H9 (cell line): ENCODE data around the gene ATP5MC2. TPM values are rescaled to one million over a fixed set of nuclear protein-coding genes. Genes with fewer than 3 reads are reported as not detected.
A peak's percentile ranks its signal among the peaks of the same experiment; 100 is the strongest.

Experiments
- DNase-seq: peaks from one replicate; pipeline ENCODE4 v3.0.0-alpha.2; 2017
- H2AFZ ChIP-seq: one replicate; pipeline ENCODE4 v1.6.1; 2013; ENCODE audit warnings: mild to moderate bottlenecking, low read length, control low read depth, moderate library complexity
- H2AK5ac ChIP-seq: 2 replicates; pipeline ENCODE4 v1.6.1; 2013; ENCODE audit warnings: low read length, control low read depth, mixed read lengths; ENCODE audit not compliant: insufficient read length
- H2BK120ac ChIP-seq: one replicate; pipeline ENCODE4 v1.6.1; 2013; ENCODE audit warnings: low read depth, mild to moderate bottlenecking, low read length, control low read depth, inconsistent platforms; ENCODE audit not compliant: poor library complexity, severe bottlenecking
- H2BK12ac ChIP-seq: 2 replicates; pipeline ENCODE4 v1.6.1; 2013; ENCODE audit warnings: low read length, control low read depth, mixed read lengths, low read depth; ENCODE audit not compliant: insufficient read length
- H2BK15ac ChIP-seq: 2 replicates; pipeline ENCODE4 v1.6.1; 2013; ENCODE audit warnings: low read depth, low read length, control low read depth
- H2BK20ac ChIP-seq: one replicate; pipeline ENCODE4 v1.6.1; 2013; ENCODE audit warnings: low read depth, mild to moderate bottlenecking, low read length, control low read depth, inconsistent platforms; ENCODE audit not compliant: poor library complexity, severe bottlenecking
- H2BK5ac ChIP-seq: 2 replicates; pipeline ENCODE4 v1.6.1; 2013; ENCODE audit warnings: low read length, control low read depth, mixed read lengths; ENCODE audit not compliant: insufficient read length
- H3K14ac ChIP-seq: 2 replicates; pipeline ENCODE4 v1.6.1; 2013; ENCODE audit warnings: low read length, control low read depth; ENCODE audit not compliant: insufficient read depth
- H3K18ac ChIP-seq: 2 replicates; pipeline ENCODE4 v1.6.1; 2013; ENCODE audit warnings: low read depth, mild to moderate bottlenecking, mixed read lengths, low read length, control low read depth; ENCODE audit not compliant: insufficient read length
- H3K23ac ChIP-seq: 2 replicates; pipeline ENCODE4 v1.6.1; 2013; ENCODE audit warnings: low read length, control low read depth, mixed read lengths, low read depth; ENCODE audit not compliant: insufficient read length
- H3K23me2 ChIP-seq: 2 replicates; pipeline ENCODE4 v1.6.1; 2013; ENCODE audit warnings: low read depth, mild to moderate bottlenecking, mixed read lengths, low read length, control low read depth; ENCODE audit not compliant: insufficient read length, poor library complexity, severe bottlenecking
- H3K27ac ChIP-seq: 2 replicates; pipeline ENCODE4 v1.5.1; 2013; ENCODE audit warnings: low read length, control low read depth, mixed read lengths, low read depth; ENCODE audit not compliant: insufficient read length
- H3K27me3 ChIP-seq: 2 replicates; pipeline ENCODE4 v1.6.1; 2013; ENCODE audit warnings: low read length, control low read depth, inconsistent platforms; ENCODE audit not compliant: insufficient read depth
- H3K4ac ChIP-seq: 2 replicates; pipeline ENCODE4 v1.6.1; 2013; ENCODE audit warnings: low read depth, mild to moderate bottlenecking, control low read depth, inconsistent platforms, low read length, moderate library complexity
- H3K4me1 ChIP-seq: 2 replicates; pipeline ENCODE4 v1.6.1; 2013; ENCODE audit warnings: low read length, control low read depth, inconsistent platforms; ENCODE audit not compliant: insufficient read depth
- H3K4me2 ChIP-seq: 2 replicates; pipeline ENCODE4 v1.6.1; 2013; ENCODE audit warnings: low read length, control low read depth, mixed read lengths; ENCODE audit not compliant: insufficient read length, insufficient read depth
- H3K56ac ChIP-seq: 2 replicates; pipeline ENCODE4 v1.6.1; 2013; ENCODE audit warnings: low read depth, mild to moderate bottlenecking, mixed read lengths, low read length, control low read depth; ENCODE audit not compliant: insufficient read length
- H3K79me1 ChIP-seq: 2 replicates; pipeline ENCODE4 v1.6.1; 2013; ENCODE audit warnings: low read depth, mild to moderate bottlenecking, moderate library complexity, low read length, control low read depth, inconsistent platforms; ENCODE audit not compliant: insufficient read depth, poor library complexity, severe bottlenecking
- H3K79me2 ChIP-seq: 2 replicates; pipeline ENCODE4 v1.6.1; 2013; ENCODE audit warnings: low read length, control low read depth, inconsistent platforms; ENCODE audit not compliant: insufficient read depth
- H3K9ac ChIP-seq: 2 replicates; pipeline ENCODE4 v1.6.1; 2013; ENCODE audit warnings: low read length, control low read depth, mixed read lengths; ENCODE audit not compliant: insufficient read length; ENCODE audit errors: extremely low read depth
- H3K9me3 ChIP-seq: one replicate; pipeline ENCODE4 v1.6.1; 2013; ENCODE audit warnings: low read depth, low read length, inconsistent platforms; ENCODE audit not compliant: control insufficient read depth
- H3T11ph ChIP-seq: one replicate; pipeline ENCODE4 v1.6.1; 2013; ENCODE audit warnings: mild to moderate bottlenecking, low read length, control low read depth, inconsistent platforms
- H4K20me1 ChIP-seq: one replicate; pipeline ENCODE4 v1.6.1; 2013; ENCODE audit not compliant: control insufficient read depth, insufficient read length, insufficient read depth
- H4K5ac ChIP-seq: 2 replicates; pipeline ENCODE4 v1.6.1; 2013; ENCODE audit warnings: low read depth, mild to moderate bottlenecking, mixed read lengths, low read length, control low read depth; ENCODE audit not compliant: insufficient read length
- H4K8ac ChIP-seq: replicated peaks from 2 replicates; pipeline ENCODE4 v1.6.1; 2013; ENCODE audit warnings: low read length, control low read depth, mixed read lengths, low read depth; ENCODE audit not compliant: insufficient read length
- H4K91ac ChIP-seq: 2 replicates; pipeline ENCODE4 v1.6.1; 2013; ENCODE audit warnings: low read depth, mild to moderate bottlenecking, moderate library complexity, mixed read lengths, low read length, control low read depth; ENCODE audit not compliant: insufficient read length
- H3K27ac Mint-ChIP-seq, 3 experiments: 2 replicates in 2 of 3; 3 replicates in 1 of 3; pipeline ENCODE4 v1.8.0; 2020 to 2021; ENCODE audit warnings: mixed read lengths in 3 of 3, mild to moderate bottlenecking in 1 of 3, moderate library complexity in 1 of 3
- H3K27me3 Mint-ChIP-seq: 2 replicates; pipeline ENCODE4 v1.8.0; 2021; ENCODE audit warnings: low read depth, mild to moderate bottlenecking, moderate library complexity, mixed read lengths
- H3K36me3 Mint-ChIP-seq, 3 experiments: 2 replicates in 2 of 3; 3 replicates in 1 of 3; pipeline ENCODE4 v1.8.0; 2020 to 2021; ENCODE audit warnings: low read depth in 3 of 3, mixed read lengths in 3 of 3; ENCODE audit not compliant: insufficient read depth in 1 of 3
- H3K4me1 Mint-ChIP-seq, 2 experiments: 2 replicates each; pipeline ENCODE4 v1.8.0; 2020; ENCODE audit warnings: mixed read lengths in 2 of 2
- H3K4me3 Mint-ChIP-seq, 2 experiments: 2 replicates in 1 of 2; 3 replicates in 1 of 2; pipeline ENCODE4 v1.8.0; 2020 to 2021; ENCODE audit warnings: mild to moderate bottlenecking in 2 of 2, mixed read lengths in 2 of 2, moderate library complexity in 1 of 2
- H3K9me3 Mint-ChIP-seq, 2 experiments: 2 replicates in 1 of 2; 3 replicates in 1 of 2; pipeline ENCODE4 v1.8.0; 2020; ENCODE audit warnings: mild to moderate bottlenecking in 2 of 2, mixed read lengths in 2 of 2, moderate library complexity in 1 of 2
- WGBS: extraction: QIAGEN DNeasy Blood & Tissue Kit; methylation state at CpG from one replicate; pipeline ENCODE4 v1.1.7; 2013; ENCODE audit warnings: missing lambda C conversion rate, low lambda C conversion rate, mixed read lengths; ENCODE audit not compliant: insufficient read length; ENCODE audit errors: extremely low coverage; 5-methylcytosine and 5-hydroxymethylcytosine counted together
- total RNA-seq: library from RNA; stranded (reverse); gene quantifications from 2 replicates; pipeline ENCODE4 v1.2.1, GENCODE V29; 2021
- TF ChIP-seq, protein P1 (sequence below): fragments of 200-600 bp; sonication (generic); conservative IDR thresholded peaks from 3 replicates; pipeline ENCODE4 v1.8.0; 2021; ENCODE audit warnings: antibody characterized with exemption, mild to moderate bottlenecking

ATP5MC2 gene
- total RNA-seq, 1 experiment from 2014 or later: 379 TPM

DNA sequence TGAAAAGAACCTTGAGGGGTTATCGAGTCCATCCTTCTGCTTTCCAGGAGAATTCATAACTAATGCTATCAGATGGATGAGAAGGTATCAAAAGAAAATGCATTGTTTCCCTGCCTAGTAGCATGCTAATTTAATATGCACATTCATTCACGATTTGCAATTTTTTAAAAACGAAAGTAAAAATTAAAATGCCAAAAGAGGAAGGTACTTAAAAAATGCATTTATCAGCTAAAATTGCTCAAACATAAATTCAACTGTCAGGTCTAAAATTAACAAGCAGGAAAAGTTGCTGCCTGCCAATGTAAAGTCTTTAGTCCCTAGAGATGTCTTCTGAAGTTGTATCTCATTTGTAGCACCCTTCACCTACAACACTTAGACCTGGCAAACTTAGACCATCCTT is 57.6 kb downstream of the ATP5MC2 start:
- WGBS: no CpG with 5 or more reads among the region's 3 CpGs
- Histone ChIP-seq H4K91ac (no peak overlapping the region), H2BK15ac (no peak overlapping the region), H2BK5ac (no peak overlapping the region), H3K4me1 (no peaks in the 10 kb centered on the region), H3K79me1 (no peaks in the 10 kb centered on the region), H3K56ac (no peak overlapping the region), H3T11ph (no peak overlapping the region), H3K18ac (no peak overlapping the region), H3K14ac (no peak overlapping the region), H3K9me3 (no peaks in the 10 kb centered on the region), H3K4ac (no peak overlapping the region), H4K20me1 (no peaks in the 10 kb centered on the region), H2AFZ (no peak overlapping the region), H3K27me3 (no peaks in the 10 kb centered on the region), H4K8ac (no peak overlapping the region), H3K4me2 (no peak overlapping the region), H2BK20ac (no peak overlapping the region), H3K79me2 (no peaks in the 10 kb centered on the region), H3K27ac (no peak overlapping the region), H4K5ac (no peak overlapping the region), H3K23ac (no peak overlapping the region), H2AK5ac (no peak overlapping the region), H2BK12ac (no peak overlapping the region), H3K23me2 (no peaks in the 10 kb centered on the region), H2BK120ac (no peak overlapping the region), H3K9ac (no peak overlapping the region)
- H3K36me3 Mint-ChIP-seq: peaks cover 0 to 2% (median 0%) of the 10 kb centered on the region in 3 experiments; a peak in 2 of 7 replicates
- no peaks in the 10 kb centered on the region for H3K9me3 Mint-ChIP-seq
- DNase-seq: no peak
- no peaks in the 10 kb centered on the region for H3K27me3 Mint-ChIP-seq
- H3K4me3 Mint-ChIP-seq: no peak overlapping the region
- H3K27ac Mint-ChIP-seq: peak overlapping the region in 1 of 3 experiments; percentile 61; a peak in 2 of 7 replicates
- TF ChIP-seq, protein P1, sequence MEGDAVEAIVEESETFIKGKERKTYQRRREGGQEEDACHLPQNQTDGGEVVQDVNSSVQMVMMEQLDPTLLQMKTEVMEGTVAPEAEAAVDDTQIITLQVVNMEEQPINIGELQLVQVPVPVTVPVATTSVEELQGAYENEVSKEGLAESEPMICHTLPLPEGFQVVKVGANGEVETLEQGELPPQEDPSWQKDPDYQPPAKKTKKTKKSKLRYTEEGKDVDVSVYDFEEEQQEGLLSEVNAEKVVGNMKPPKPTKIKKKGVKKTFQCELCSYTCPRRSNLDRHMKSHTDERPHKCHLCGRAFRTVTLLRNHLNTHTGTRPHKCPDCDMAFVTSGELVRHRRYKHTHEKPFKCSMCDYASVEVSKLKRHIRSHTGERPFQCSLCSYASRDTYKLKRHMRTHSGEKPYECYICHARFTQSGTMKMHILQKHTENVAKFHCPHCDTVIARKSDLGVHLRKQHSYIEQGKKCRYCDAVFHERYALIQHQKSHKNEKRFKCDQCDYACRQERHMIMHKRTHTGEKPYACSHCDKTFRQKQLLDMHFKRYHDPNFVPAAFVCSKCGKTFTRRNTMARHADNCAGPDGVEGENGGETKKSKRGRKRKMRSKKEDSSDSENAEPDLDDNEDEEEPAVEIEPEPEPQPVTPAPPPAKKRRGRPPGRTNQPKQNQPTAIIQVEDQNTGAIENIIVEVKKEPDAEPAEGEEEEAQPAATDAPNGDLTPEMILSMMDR: no peak
- peaks cover 3 to 5% of the 10 kb centered on the region in 2 experiments; a peak in 2 of 4 replicates for H3K4me1 Mint-ChIP-seq
